Chondrocyte (in vitro differentiated cells): Measurements from ENCODE around the gene ZNF229. TPM values are rescaled to one million over a fixed set of nuclear protein-coding genes. Genes with fewer than 3 reads are reported as not detected.

Source experiments
- DNase-seq: peaks from one replicate; pipeline ENCODE4 v3.0.0; 2021; ENCODE audit warnings: mixed read lengths, low spot score
- H3K27ac Mint-ChIP-seq: one replicate; pipeline ENCODE4 v1.8.0; 2021; ENCODE audit warnings: mild to moderate bottlenecking, moderate library complexity, mixed read lengths; ENCODE audit not compliant: unreplicated experiment
- H3K27me3 Mint-ChIP-seq: 2 replicates; pipeline ENCODE4 v1.8.0; 2021; ENCODE audit warnings: low read depth, mixed read lengths
- H3K36me3 Mint-ChIP-seq: 2 replicates; pipeline ENCODE4 v1.8.0; 2021; ENCODE audit warnings: low read depth, mixed read lengths
- H3K4me1 Mint-ChIP-seq: 2 replicates; pipeline ENCODE4 v1.8.0; 2021; ENCODE audit warnings: low read depth, mild to moderate bottlenecking, mixed read lengths
- H3K4me3 Mint-ChIP-seq: one replicate; pipeline ENCODE4 v1.8.0; 2021; ENCODE audit warnings: mild to moderate bottlenecking, moderate library complexity, mixed read lengths; ENCODE audit not compliant: unreplicated experiment
- H3K9me3 Mint-ChIP-seq: 2 replicates; pipeline ENCODE4 v1.8.0; 2021; ENCODE audit warnings: low read depth, mixed read lengths
- CTCF ChIP-seq: fragments of 200-600 bp; sonication (generic); IDR thresholded peaks from 2 replicates; pipeline ENCODE4 v1.5.0; 2021; ENCODE audit warnings: antibody characterized with exemption, mild to moderate bottlenecking, moderate library complexity
- total RNA-seq: library from RNA; stranded (reverse); gene quantifications from 3 replicates; pipeline ENCODE4 v1.2.1, GENCODE V29; 2021

ZNF229 gene
- total RNA-seq, 1 donor from 2014 or later: 3.7 TPM

GRCh38 chr19:44455100-44455499 lies 6.8 kb upstream of the ZNF229 start:
- no peak overlapping the region for H3K27ac Mint-ChIP-seq
- H3K36me3 Mint-ChIP-seq: peaks cover 8% of the 10 kb centered on the region
- H3K4me3 Mint-ChIP-seq: no peak overlapping the region
- no peaks in the 10 kb centered on the region for H3K4me1 Mint-ChIP-seq
- no peaks in the 10 kb centered on the region for H3K27me3 Mint-ChIP-seq
- H3K9me3 Mint-ChIP-seq: peaks cover 57% of the 10 kb centered on the region
- no peak for TF ChIP-seq CTCF
- DNase-seq: no peak

- Mint-ChIP-seq H3K27ac (no peak overlapping the region), H3K27me3 (no peaks in the 10 kb centered on the region), H3K9me3 (peaks cover 67% of the 10 kb centered on the region), H3K36me3 (peaks cover 13% of the 10 kb centered on the region), H3K4me1 (peaks cover 8% of the 10 kb centered on the region), H3K4me3 (no peak overlapping the region)
- DNase-seq: no peak
- TF ChIP-seq CTCF: no peak
Measured at GRCh38 chr19:44452367-44452766, 4.1 kb upstream of the ZNF229 start.

- peaks cover 14% of the 10 kb centered on the region for H3K36me3 Mint-ChIP-seq
- DNase-seq: peak; percentile 82
- H3K4me3 Mint-ChIP-seq: no peak overlapping the region
- H3K4me1 Mint-ChIP-seq: peaks cover 8% of the 10 kb centered on the region
- H3K27me3 Mint-ChIP-seq: no peaks in the 10 kb centered on the region
- peaks cover 68% of the 10 kb centered on the region for H3K9me3 Mint-ChIP-seq
- no peak overlapping the region for H3K27ac Mint-ChIP-seq
- no peak for TF ChIP-seq CTCF
Measured at GRCh38 chr19:44451687-44452086, 3.4 kb upstream of the ZNF229 start.

GRCh38 chr19:44438441-44438840 lies 9.8 kb downstream of the ZNF229 start:
- H3K36me3 Mint-ChIP-seq: peaks cover 27% of the 10 kb centered on the region
- peaks cover 53% of the 10 kb centered on the region for H3K9me3 Mint-ChIP-seq
- no peak for TF ChIP-seq CTCF
- no peak overlapping the region for H3K27ac Mint-ChIP-seq
- no peaks in the 10 kb centered on the region for H3K27me3 Mint-ChIP-seq
- no peak for DNase-seq
- H3K4me1 Mint-ChIP-seq: no peaks in the 10 kb centered on the region
- H3K4me3 Mint-ChIP-seq: no peak overlapping the region

GRCh38 chr19:44435441-44435840 lies 12.8 kb downstream of the ZNF229 start:
- no peak for TF ChIP-seq CTCF
- no peak overlapping the region for H3K4me3 Mint-ChIP-seq
- no peaks in the 10 kb centered on the region for H3K4me1 Mint-ChIP-seq
- peaks cover 57% of the 10 kb centered on the region for H3K9me3 Mint-ChIP-seq
- H3K36me3 Mint-ChIP-seq: peaks cover 29% of the 10 kb centered on the region
- DNase-seq: no peak
- no peak overlapping the region for H3K27ac Mint-ChIP-seq
- H3K27me3 Mint-ChIP-seq: no peaks in the 10 kb centered on the region
